H9 (cell line): ENCODE measurements around the gene EHD1. TPM values are rescaled to one million over a fixed set of nuclear protein-coding genes. Genes with fewer than 3 reads are reported as not detected.

Experiments
- DNase-seq: peaks from one replicate; pipeline ENCODE4 v3.0.0-alpha.2; 2017
- H2AFZ ChIP-seq: one replicate; pipeline ENCODE4 v1.6.1; 2013; ENCODE audit warnings: mild to moderate bottlenecking, low read length, control low read depth, moderate library complexity
- H2AK5ac ChIP-seq: 2 replicates; pipeline ENCODE4 v1.6.1; 2013; ENCODE audit warnings: low read length, control low read depth, mixed read lengths; ENCODE audit not compliant: insufficient read length
- H2BK120ac ChIP-seq: one replicate; pipeline ENCODE4 v1.6.1; 2013; ENCODE audit warnings: low read depth, mild to moderate bottlenecking, low read length, control low read depth, inconsistent platforms; ENCODE audit not compliant: poor library complexity, severe bottlenecking
- H2BK12ac ChIP-seq: 2 replicates; pipeline ENCODE4 v1.6.1; 2013; ENCODE audit warnings: low read length, control low read depth, mixed read lengths, low read depth; ENCODE audit not compliant: insufficient read length
- H2BK15ac ChIP-seq: 2 replicates; pipeline ENCODE4 v1.6.1; 2013; ENCODE audit warnings: low read depth, low read length, control low read depth
- H2BK20ac ChIP-seq: one replicate; pipeline ENCODE4 v1.6.1; 2013; ENCODE audit warnings: low read depth, mild to moderate bottlenecking, low read length, control low read depth, inconsistent platforms; ENCODE audit not compliant: poor library complexity, severe bottlenecking
- H2BK5ac ChIP-seq: 2 replicates; pipeline ENCODE4 v1.6.1; 2013; ENCODE audit warnings: low read length, control low read depth, mixed read lengths; ENCODE audit not compliant: insufficient read length
- H3K14ac ChIP-seq: 2 replicates; pipeline ENCODE4 v1.6.1; 2013; ENCODE audit warnings: low read length, control low read depth; ENCODE audit not compliant: insufficient read depth
- H3K18ac ChIP-seq: 2 replicates; pipeline ENCODE4 v1.6.1; 2013; ENCODE audit warnings: low read depth, mild to moderate bottlenecking, mixed read lengths, low read length, control low read depth; ENCODE audit not compliant: insufficient read length
- H3K23ac ChIP-seq: 2 replicates; pipeline ENCODE4 v1.6.1; 2013; ENCODE audit warnings: low read length, control low read depth, mixed read lengths, low read depth; ENCODE audit not compliant: insufficient read length
- H3K23me2 ChIP-seq: 2 replicates; pipeline ENCODE4 v1.6.1; 2013; ENCODE audit warnings: low read depth, mild to moderate bottlenecking, mixed read lengths, low read length, control low read depth; ENCODE audit not compliant: insufficient read length, poor library complexity, severe bottlenecking
- H3K27ac ChIP-seq: 2 replicates; pipeline ENCODE4 v1.5.1; 2013; ENCODE audit warnings: low read length, control low read depth, mixed read lengths, low read depth; ENCODE audit not compliant: insufficient read length
- H3K27me3 ChIP-seq: 2 replicates; pipeline ENCODE4 v1.6.1; 2013; ENCODE audit warnings: low read length, control low read depth, inconsistent platforms; ENCODE audit not compliant: insufficient read depth
- H3K4ac ChIP-seq: 2 replicates; pipeline ENCODE4 v1.6.1; 2013; ENCODE audit warnings: low read depth, mild to moderate bottlenecking, control low read depth, inconsistent platforms, low read length, moderate library complexity
- H3K4me1 ChIP-seq: 2 replicates; pipeline ENCODE4 v1.6.1; 2013; ENCODE audit warnings: low read length, control low read depth, inconsistent platforms; ENCODE audit not compliant: insufficient read depth
- H3K4me2 ChIP-seq: 2 replicates; pipeline ENCODE4 v1.6.1; 2013; ENCODE audit warnings: low read length, control low read depth, mixed read lengths; ENCODE audit not compliant: insufficient read length, insufficient read depth
- H3K56ac ChIP-seq: 2 replicates; pipeline ENCODE4 v1.6.1; 2013; ENCODE audit warnings: low read depth, mild to moderate bottlenecking, mixed read lengths, low read length, control low read depth; ENCODE audit not compliant: insufficient read length
- H3K79me1 ChIP-seq: 2 replicates; pipeline ENCODE4 v1.6.1; 2013; ENCODE audit warnings: low read depth, mild to moderate bottlenecking, moderate library complexity, low read length, control low read depth, inconsistent platforms; ENCODE audit not compliant: insufficient read depth, poor library complexity, severe bottlenecking
- H3K79me2 ChIP-seq: 2 replicates; pipeline ENCODE4 v1.6.1; 2013; ENCODE audit warnings: low read length, control low read depth, inconsistent platforms; ENCODE audit not compliant: insufficient read depth
- H3K9ac ChIP-seq: 2 replicates; pipeline ENCODE4 v1.6.1; 2013; ENCODE audit warnings: low read length, control low read depth, mixed read lengths; ENCODE audit not compliant: insufficient read length; ENCODE audit errors: extremely low read depth
- H3K9me3 ChIP-seq: one replicate; pipeline ENCODE4 v1.6.1; 2013; ENCODE audit warnings: low read depth, low read length, inconsistent platforms; ENCODE audit not compliant: control insufficient read depth
- H3T11ph ChIP-seq: one replicate; pipeline ENCODE4 v1.6.1; 2013; ENCODE audit warnings: mild to moderate bottlenecking, low read length, control low read depth, inconsistent platforms
- H4K20me1 ChIP-seq: one replicate; pipeline ENCODE4 v1.6.1; 2013; ENCODE audit not compliant: control insufficient read depth, insufficient read length, insufficient read depth
- H4K5ac ChIP-seq: 2 replicates; pipeline ENCODE4 v1.6.1; 2013; ENCODE audit warnings: low read depth, mild to moderate bottlenecking, mixed read lengths, low read length, control low read depth; ENCODE audit not compliant: insufficient read length
- H4K8ac ChIP-seq: replicated peaks from 2 replicates; pipeline ENCODE4 v1.6.1; 2013; ENCODE audit warnings: low read length, control low read depth, mixed read lengths, low read depth; ENCODE audit not compliant: insufficient read length
- H4K91ac ChIP-seq: 2 replicates; pipeline ENCODE4 v1.6.1; 2013; ENCODE audit warnings: low read depth, mild to moderate bottlenecking, moderate library complexity, mixed read lengths, low read length, control low read depth; ENCODE audit not compliant: insufficient read length
- H3K27ac Mint-ChIP-seq, 3 experiments: 2 replicates in 2 of 3; 3 replicates in 1 of 3; pipeline ENCODE4 v1.8.0; 2020 to 2021; ENCODE audit warnings: mixed read lengths in 3 of 3, mild to moderate bottlenecking in 1 of 3, moderate library complexity in 1 of 3
- H3K27me3 Mint-ChIP-seq: 2 replicates; pipeline ENCODE4 v1.8.0; 2021; ENCODE audit warnings: low read depth, mild to moderate bottlenecking, moderate library complexity, mixed read lengths
- H3K36me3 Mint-ChIP-seq, 3 experiments: 2 replicates in 2 of 3; 3 replicates in 1 of 3; pipeline ENCODE4 v1.8.0; 2020 to 2021; ENCODE audit warnings: low read depth in 3 of 3, mixed read lengths in 3 of 3; ENCODE audit not compliant: insufficient read depth in 1 of 3
- H3K4me1 Mint-ChIP-seq, 2 experiments: 2 replicates each; pipeline ENCODE4 v1.8.0; 2020; ENCODE audit warnings: mixed read lengths in 2 of 2
- H3K4me3 Mint-ChIP-seq, 2 experiments: 2 replicates in 1 of 2; 3 replicates in 1 of 2; pipeline ENCODE4 v1.8.0; 2020 to 2021; ENCODE audit warnings: mild to moderate bottlenecking in 2 of 2, mixed read lengths in 2 of 2, moderate library complexity in 1 of 2
- H3K9me3 Mint-ChIP-seq, 2 experiments: 2 replicates in 1 of 2; 3 replicates in 1 of 2; pipeline ENCODE4 v1.8.0; 2020; ENCODE audit warnings: mild to moderate bottlenecking in 2 of 2, mixed read lengths in 2 of 2, moderate library complexity in 1 of 2
- WGBS: extraction: QIAGEN DNeasy Blood & Tissue Kit; methylation state at CpG from one replicate; pipeline ENCODE4 v1.1.7; 2013; ENCODE audit warnings: missing lambda C conversion rate, low lambda C conversion rate, mixed read lengths; ENCODE audit not compliant: insufficient read length; ENCODE audit errors: extremely low coverage; 5-methylcytosine and 5-hydroxymethylcytosine counted together
- total RNA-seq: library from RNA; stranded (reverse); gene quantifications from 2 replicates; pipeline ENCODE4 v1.2.1, GENCODE V29; 2021
- TF ChIP-seq, protein P1 (sequence below): fragments of 200-600 bp; sonication (generic); conservative IDR thresholded peaks from 3 replicates; pipeline ENCODE4 v1.8.0; 2021; ENCODE audit warnings: antibody characterized with exemption, mild to moderate bottlenecking

EHD1 gene
- total RNA-seq, 1 experiment from 2014 or later: 31.0 TPM

DNA sequence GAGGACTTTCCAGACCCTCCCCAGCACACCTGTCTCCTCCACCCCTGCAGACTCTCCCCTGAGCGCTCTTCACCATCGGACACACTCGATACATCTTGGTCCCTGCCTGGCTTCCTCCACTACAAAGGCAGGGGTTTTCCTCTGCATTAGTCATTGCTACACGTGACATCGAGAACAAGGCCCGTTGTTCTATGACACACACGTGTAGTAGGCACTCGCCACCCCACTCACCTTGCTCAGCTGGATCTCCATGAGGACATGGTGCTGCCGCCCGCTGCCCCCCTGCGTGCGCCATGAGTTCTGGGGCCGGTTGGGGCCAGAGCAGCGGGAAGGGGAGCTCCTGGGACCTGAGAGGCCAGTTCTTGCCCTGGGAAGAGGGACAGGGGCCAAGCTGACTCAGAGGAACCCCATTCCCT lies 21.9 kb upstream of the EHD1 start:
- H3K9ac ChIP-seq: no peak overlapping the region

More for the DNA sequence above, 21.9 kb upstream of the EHD1 start:
- H3K4me2 ChIP-seq: no peak overlapping the region
- H3T11ph ChIP-seq: no peak overlapping the region
- no peaks in the 10 kb centered on the region for H3K23me2 ChIP-seq
- no peak for DNase-seq
- peaks cover 3 to 34% (median 29%) of the 10 kb centered on the region in 3 experiments; a peak in 6 of 7 replicates for H3K36me3 Mint-ChIP-seq
- no peak overlapping the region for H2BK5ac ChIP-seq
- H4K5ac ChIP-seq: no peak overlapping the region
- H2AFZ ChIP-seq: no peak overlapping the region
- no peak overlapping the region for H4K8ac ChIP-seq
- WGBS: no CpG with 5 or more reads among the region's 14 CpGs
- H2AK5ac ChIP-seq: no peak overlapping the region
- H2BK12ac ChIP-seq: no peak overlapping the region
- H3K56ac ChIP-seq: no peak overlapping the region
- no peak overlapping the region for H3K27ac ChIP-seq
- TF ChIP-seq, protein P1, sequence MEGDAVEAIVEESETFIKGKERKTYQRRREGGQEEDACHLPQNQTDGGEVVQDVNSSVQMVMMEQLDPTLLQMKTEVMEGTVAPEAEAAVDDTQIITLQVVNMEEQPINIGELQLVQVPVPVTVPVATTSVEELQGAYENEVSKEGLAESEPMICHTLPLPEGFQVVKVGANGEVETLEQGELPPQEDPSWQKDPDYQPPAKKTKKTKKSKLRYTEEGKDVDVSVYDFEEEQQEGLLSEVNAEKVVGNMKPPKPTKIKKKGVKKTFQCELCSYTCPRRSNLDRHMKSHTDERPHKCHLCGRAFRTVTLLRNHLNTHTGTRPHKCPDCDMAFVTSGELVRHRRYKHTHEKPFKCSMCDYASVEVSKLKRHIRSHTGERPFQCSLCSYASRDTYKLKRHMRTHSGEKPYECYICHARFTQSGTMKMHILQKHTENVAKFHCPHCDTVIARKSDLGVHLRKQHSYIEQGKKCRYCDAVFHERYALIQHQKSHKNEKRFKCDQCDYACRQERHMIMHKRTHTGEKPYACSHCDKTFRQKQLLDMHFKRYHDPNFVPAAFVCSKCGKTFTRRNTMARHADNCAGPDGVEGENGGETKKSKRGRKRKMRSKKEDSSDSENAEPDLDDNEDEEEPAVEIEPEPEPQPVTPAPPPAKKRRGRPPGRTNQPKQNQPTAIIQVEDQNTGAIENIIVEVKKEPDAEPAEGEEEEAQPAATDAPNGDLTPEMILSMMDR: no peak
- H3K9me3 ChIP-seq: no peaks in the 10 kb centered on the region
- no peak overlapping the region for H3K14ac ChIP-seq
- no peaks in the 10 kb centered on the region for H3K79me2 ChIP-seq
- no peaks in the 10 kb centered on the region for H3K27me3 Mint-ChIP-seq
- H2BK20ac ChIP-seq: no peak overlapping the region
- H4K20me1 ChIP-seq: peaks cover 4% of the 10 kb centered on the region
- H2BK15ac ChIP-seq: no peak overlapping the region
- no peaks in the 10 kb centered on the region for H3K9me3 Mint-ChIP-seq
- no peak overlapping the region for H3K23ac ChIP-seq
- H3K27me3 ChIP-seq: no peaks in the 10 kb centered on the region
- no peak overlapping the region for H3K18ac ChIP-seq
- no peak overlapping the region for H3K4ac ChIP-seq
- no peaks in the 10 kb centered on the region for H3K79me1 ChIP-seq
- no peak overlapping the region for H3K27ac Mint-ChIP-seq
- no peaks in the 10 kb centered on the region for H3K4me1 Mint-ChIP-seq
- no peak overlapping the region; a peak in 1 of 5 replicates for H3K4me3 Mint-ChIP-seq
- H4K91ac ChIP-seq: no peak overlapping the region
- no peaks in the 10 kb centered on the region for H3K4me1 ChIP-seq
- no peak overlapping the region for H2BK120ac ChIP-seq
